ENCODE results near the gene ZNF19.

DNA sequence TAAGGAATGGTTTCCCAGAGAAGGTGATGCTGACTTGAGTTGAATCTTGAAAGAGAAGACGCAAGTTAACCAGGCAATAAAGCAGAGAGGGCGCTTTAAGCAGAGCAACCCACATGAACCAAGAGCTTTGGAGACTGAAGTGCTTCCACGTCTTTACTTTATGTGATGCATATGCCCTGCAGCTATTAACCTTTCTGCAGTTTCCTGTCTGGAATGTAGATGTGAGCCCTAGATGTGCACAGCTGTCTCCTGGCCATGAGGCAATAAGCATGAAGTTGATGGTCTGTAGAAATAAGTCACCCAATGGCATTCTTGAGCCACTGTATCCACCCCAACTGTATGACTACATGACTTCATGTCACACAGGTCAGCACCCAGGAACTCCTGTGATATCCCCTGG lies 31.4 kb upstream of the ZNF19 start:
- TF ChIP-seq CTCF (IDR thresholded peaks at IDR 0.05) (no peak), POLR2A (IDR thresholded peaks at IDR 0.05) (no peak)

Data from right lobe of liver (tissue), 4 donors.